ENCODE data around the gene NALCN. TPM values are rescaled to one million over a fixed set of nuclear protein-coding genes. Genes with fewer than 3 reads are reported as not detected.

Gene NALCN
- total and polyA plus RNA-seq, 7 experiments from 2014 or later: not detected

DNA sequence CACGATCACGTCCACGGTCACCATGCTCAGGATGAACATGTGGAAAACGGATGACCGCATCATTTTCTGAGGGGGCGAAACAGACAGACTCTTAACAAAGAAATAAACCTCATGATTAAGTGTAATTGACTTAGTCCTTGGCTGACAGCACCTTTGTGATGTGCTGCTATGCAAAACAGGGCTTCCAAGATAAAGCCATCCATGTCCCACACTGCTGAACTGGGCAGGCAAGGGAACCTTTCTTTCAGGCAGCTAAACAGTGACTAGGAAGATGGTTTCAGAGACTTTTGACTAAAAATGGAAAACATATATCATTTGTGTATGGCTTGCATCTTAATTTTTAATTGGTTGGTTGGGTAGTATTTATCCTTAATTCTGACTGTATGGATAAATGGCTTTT lies 157.8 kb downstream of the NALCN start:
- ChIA-PET POLR2A (no interaction called here), CTCF (no interaction called here)
- peaks cover 0 to 23% (median 5%) of the 10 kb centered on the region in 5 donors for H3K27me3 Mint-ChIP-seq
- Histone ChIP-seq H3K4me3 (ENCODE audit: low read length) (no peak overlapping the region), H3K4me1 (ENCODE audit: control insufficient read depth in 2 of 2, insufficient read depth in 2 of 2, low read length in 2 of 2) (no peaks in the 10 kb centered on the region), H3K36me3 (ENCODE audit: control insufficient read depth in 2 of 3, insufficient read depth in 3 of 3, low read length in 3 of 3) (no peaks in the 10 kb centered on the region), H3K27me3 (ENCODE audit: control insufficient read depth in 2 of 2, insufficient read depth in 2 of 2, low read length in 2 of 2) (no peaks in the 10 kb centered on the region), H3K27ac (ENCODE audit: low read depth, low read length) (no peak overlapping the region), H3K9me3 (ENCODE audit: control insufficient read depth in 2 of 3, low read length in 3 of 3) (no peaks in the 10 kb centered on the region)
- no peak for DNase-seq
- ATAC-seq: no peak
- no peaks in the 10 kb centered on the region for H3K36me3 Mint-ChIP-seq
- intact Hi-C loops (cut with micrococcal nuclease): no loop called here
- peaks cover 0 to 8% (median 0%) of the 10 kb centered on the region in 7 donors for H3K4me1 Mint-ChIP-seq
- H3K27ac Mint-ChIP-seq: no peak overlapping the region
- H3K9me3 Mint-ChIP-seq: peaks cover 0 to 6% (median 1%) of the 10 kb centered on the region in 11 donors
- no peak overlapping the region for H3K4me3 Mint-ChIP-seq

DNA sequence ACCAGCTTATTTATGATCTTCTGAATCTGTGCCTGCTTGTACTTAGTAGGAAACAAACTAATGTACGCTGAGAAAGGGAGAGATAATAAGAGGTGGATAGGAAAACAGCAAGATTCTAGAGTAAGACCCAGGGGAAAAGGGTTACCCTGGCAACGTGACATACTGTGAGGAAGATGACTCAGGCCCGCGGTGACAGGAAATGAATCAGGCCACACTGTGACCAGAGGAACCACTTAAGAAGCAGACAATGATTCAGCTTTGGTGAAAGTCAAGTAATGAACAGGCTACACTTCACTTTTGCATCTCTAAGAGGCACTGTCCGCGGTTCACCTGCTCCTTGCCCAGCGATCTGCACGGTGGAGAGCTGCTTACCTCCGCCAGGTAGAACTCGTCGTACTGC lies 158.2 kb downstream of the NALCN start:
- Histone ChIP-seq H3K9me3 (ENCODE audit: control insufficient read depth in 2 of 3, low read length in 3 of 3) (no peaks in the 10 kb centered on the region), H3K27ac (ENCODE audit: low read depth, low read length) (no peak overlapping the region), H3K4me3 (ENCODE audit: low read length) (no peak overlapping the region), H3K27me3 (ENCODE audit: control insufficient read depth in 2 of 2, insufficient read depth in 2 of 2, low read length in 2 of 2) (no peaks in the 10 kb centered on the region), H3K36me3 (ENCODE audit: control insufficient read depth in 2 of 3, insufficient read depth in 3 of 3, low read length in 3 of 3) (no peaks in the 10 kb centered on the region), H3K4me1 (ENCODE audit: control insufficient read depth in 2 of 2, insufficient read depth in 2 of 2, low read length in 2 of 2) (no peaks in the 10 kb centered on the region)
- peak overlapping the region in 1 of 10 donors; percentile 13 for H3K4me3 Mint-ChIP-seq
- peaks cover 0 to 6% (median 1%) of the 10 kb centered on the region in 11 donors for H3K9me3 Mint-ChIP-seq
- peaks cover 0 to 23% (median 5%) of the 10 kb centered on the region in 5 donors for H3K27me3 Mint-ChIP-seq
- peaks cover 0 to 8% (median 0%) of the 10 kb centered on the region in 7 donors for H3K4me1 Mint-ChIP-seq
- intact Hi-C loops (cut with micrococcal nuclease): no loop called here
- CTCF ChIA-PET: no interaction called here
- peak in 1 of 9 donors; percentile 55 for DNase-seq
- no peak overlapping the region for H3K27ac Mint-ChIP-seq
- no peaks in the 10 kb centered on the region for H3K36me3 Mint-ChIP-seq
- POLR2A ChIA-PET: no interaction called here
- peak; percentile 45 for ATAC-seq

DNA sequence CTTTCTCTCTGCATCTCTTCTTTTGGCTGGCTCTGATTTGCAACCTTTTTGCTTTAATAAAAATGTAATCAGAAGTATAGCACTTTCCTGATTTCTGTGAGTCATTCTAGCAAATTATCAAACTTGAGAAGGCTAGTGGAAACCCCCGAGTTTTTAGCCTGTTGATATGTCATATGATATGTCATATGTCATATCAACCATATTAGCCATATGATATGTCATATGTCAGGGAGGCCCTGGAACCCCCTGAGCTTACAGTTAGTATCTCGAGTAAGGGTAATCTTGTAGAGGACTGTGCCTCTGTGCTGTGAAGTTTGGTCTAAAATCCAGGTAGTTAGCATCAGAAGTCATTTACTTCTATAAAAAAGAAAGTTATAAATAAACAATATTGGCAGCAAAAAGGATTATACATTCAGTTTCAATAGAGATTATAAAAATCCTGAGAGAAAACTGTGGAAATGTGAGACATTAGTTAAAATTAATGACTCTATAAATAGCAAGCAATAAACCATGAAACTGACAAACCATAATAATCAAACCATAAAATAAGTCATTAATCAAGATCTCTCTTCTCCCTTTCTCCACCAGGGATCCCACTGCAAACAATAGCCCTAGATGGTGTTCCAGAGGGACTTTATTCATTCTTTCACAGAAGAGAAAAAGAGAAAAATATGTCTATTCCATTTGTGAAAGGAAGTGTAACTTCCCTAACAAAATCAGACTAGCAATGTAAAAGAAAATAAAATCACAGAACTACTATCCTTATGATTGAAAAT lies 167.4 kb downstream of the NALCN start:
- H3K4me1 Mint-ChIP-seq: peaks cover 6 to 19% (median 15%) of the 10 kb centered on the region in 7 donors
- peaks cover 0 to 10% (median 5%) of the 10 kb centered on the region in 11 donors for H3K9me3 Mint-ChIP-seq
- no peaks in the 10 kb centered on the region for H3K36me3 ChIP-seq (ENCODE audit: control insufficient read depth in 2 of 3, insufficient read depth in 3 of 3, low read length in 3 of 3)
- no peak overlapping the region for H3K27ac Mint-ChIP-seq
- no peak overlapping the region for H3K27ac ChIP-seq (ENCODE audit: low read depth, low read length)
- peaks cover 0 to 4% (median 0%) of the 10 kb centered on the region in 3 experiments for H3K9me3 ChIP-seq (ENCODE audit: control insufficient read depth in 2 of 3, low read length in 3 of 3)
- H3K4me3 Mint-ChIP-seq: no peak overlapping the region
- ChIA-PET POLR2A (no interaction called here), CTCF (no interaction called here)
- DNase-seq (no peak), ATAC-seq (no peak)
- no peak overlapping the region for H3K4me3 ChIP-seq (ENCODE audit: low read length)
- intact Hi-C loops (cut with micrococcal nuclease): no loop called here
- H3K4me1 ChIP-seq (ENCODE audit: control insufficient read depth in 2 of 2, insufficient read depth in 2 of 2, low read length in 2 of 2): no peaks in the 10 kb centered on the region
- no peaks in the 10 kb centered on the region for H3K36me3 Mint-ChIP-seq
- no peaks in the 10 kb centered on the region for H3K27me3 ChIP-seq (ENCODE audit: control insufficient read depth in 2 of 2, insufficient read depth in 2 of 2, low read length in 2 of 2)
- peaks cover 0 to 8% (median 3%) of the 10 kb centered on the region in 5 donors for H3K27me3 Mint-ChIP-seq

DNA sequence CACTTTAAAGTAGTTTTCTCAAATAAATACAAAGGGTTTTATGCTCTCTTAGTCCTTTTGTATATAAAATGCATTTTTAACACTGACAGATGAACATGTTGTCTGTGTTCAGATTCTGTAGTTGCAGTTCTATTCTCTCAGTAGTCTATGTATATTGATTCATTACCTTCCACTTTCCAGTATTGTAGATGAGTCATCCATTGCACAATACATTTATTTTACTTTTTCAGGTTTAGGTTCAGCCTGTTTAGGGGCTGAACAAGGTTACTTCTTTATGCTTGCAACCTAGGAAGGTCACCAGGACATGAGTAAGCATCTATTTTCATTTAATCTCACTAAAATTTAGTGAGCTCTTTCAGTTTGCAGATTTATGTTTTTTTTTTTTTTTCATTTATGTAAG lies 173.6 kb downstream of the NALCN start:
- ChIA-PET CTCF (interaction anchor here (0.5 kb wide), 1 partner anchor 59 kb away, joined by 3 read pairs; no protein-coding TSS in a partner anchor), POLR2A (no interaction called here)
- Mint-ChIP-seq H3K27ac (no peak overlapping the region), H3K9me3 (no peaks in the 10 kb centered on the region), H3K4me3 (no peak overlapping the region), H3K36me3 (no peaks in the 10 kb centered on the region), H3K27me3 (peaks cover 0 to 5% (median 0%) of the 10 kb centered on the region in 5 donors), H3K4me1 (peaks cover 4 to 19% (median 15%) of the 10 kb centered on the region in 7 donors)
- Histone ChIP-seq H3K36me3 (ENCODE audit: control insufficient read depth in 2 of 3, insufficient read depth in 3 of 3, low read length in 3 of 3) (no peaks in the 10 kb centered on the region), H3K27ac (ENCODE audit: low read depth, low read length) (no peak overlapping the region), H3K4me3 (ENCODE audit: low read length) (no peak overlapping the region), H3K9me3 (ENCODE audit: control insufficient read depth in 2 of 3, low read length in 3 of 3) (no peaks in the 10 kb centered on the region), H3K27me3 (ENCODE audit: control insufficient read depth in 2 of 2, insufficient read depth in 2 of 2, low read length in 2 of 2) (no peaks in the 10 kb centered on the region), H3K4me1 (ENCODE audit: control insufficient read depth in 2 of 2, insufficient read depth in 2 of 2, low read length in 2 of 2) (no peaks in the 10 kb centered on the region)
- DNase-seq (no peak), ATAC-seq (no peak)
- intact Hi-C loops (cut with micrococcal nuclease): no loop called here

DNA sequence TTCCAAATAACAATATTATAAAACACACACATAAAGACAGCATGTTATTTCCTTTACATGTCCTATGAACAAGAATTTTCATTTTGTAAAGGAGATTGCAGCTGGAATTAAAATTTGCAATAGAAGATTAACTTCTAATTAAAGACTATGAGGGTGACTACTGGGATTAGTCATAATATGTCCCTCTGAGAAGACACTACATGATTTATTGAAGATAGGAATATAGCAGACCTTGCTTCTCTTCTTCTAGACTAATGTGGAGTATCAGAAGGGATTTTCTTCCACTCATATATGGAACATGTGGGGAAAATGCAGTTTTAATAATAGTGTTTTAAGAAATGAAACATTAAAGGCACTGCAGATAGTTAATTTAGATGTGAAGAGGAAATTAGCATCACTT lies 177.8 kb downstream of the NALCN start:
- no peaks in the 10 kb centered on the region for H3K9me3 Mint-ChIP-seq
- no peaks in the 10 kb centered on the region for H3K4me1 ChIP-seq (ENCODE audit: control insufficient read depth in 2 of 2, insufficient read depth in 2 of 2, low read length in 2 of 2)
- no peak overlapping the region for H3K4me3 Mint-ChIP-seq
- intact Hi-C loops (cut with micrococcal nuclease): no loop called here
- H3K27me3 Mint-ChIP-seq: peaks cover 0 to 3% (median 0%) of the 10 kb centered on the region in 5 donors
- CTCF ChIA-PET: no interaction called here
- no peaks in the 10 kb centered on the region for H3K36me3 ChIP-seq (ENCODE audit: control insufficient read depth in 2 of 3, insufficient read depth in 3 of 3, low read length in 3 of 3)
- DNase-seq: no peak
- H3K36me3 Mint-ChIP-seq: no peaks in the 10 kb centered on the region
- H3K9me3 ChIP-seq (ENCODE audit: control insufficient read depth in 2 of 3, low read length in 3 of 3): no peaks in the 10 kb centered on the region
- no peaks in the 10 kb centered on the region for H3K27me3 ChIP-seq (ENCODE audit: control insufficient read depth in 2 of 2, insufficient read depth in 2 of 2, low read length in 2 of 2)
- H3K27ac ChIP-seq (ENCODE audit: low read depth, low read length): no peak overlapping the region
- no peak for ATAC-seq
- H3K4me1 Mint-ChIP-seq: no peaks in the 10 kb centered on the region
- POLR2A ChIA-PET: no interaction called here
- H3K27ac Mint-ChIP-seq: no peak overlapping the region
- no peak overlapping the region for H3K4me3 ChIP-seq (ENCODE audit: low read length)

DNA sequence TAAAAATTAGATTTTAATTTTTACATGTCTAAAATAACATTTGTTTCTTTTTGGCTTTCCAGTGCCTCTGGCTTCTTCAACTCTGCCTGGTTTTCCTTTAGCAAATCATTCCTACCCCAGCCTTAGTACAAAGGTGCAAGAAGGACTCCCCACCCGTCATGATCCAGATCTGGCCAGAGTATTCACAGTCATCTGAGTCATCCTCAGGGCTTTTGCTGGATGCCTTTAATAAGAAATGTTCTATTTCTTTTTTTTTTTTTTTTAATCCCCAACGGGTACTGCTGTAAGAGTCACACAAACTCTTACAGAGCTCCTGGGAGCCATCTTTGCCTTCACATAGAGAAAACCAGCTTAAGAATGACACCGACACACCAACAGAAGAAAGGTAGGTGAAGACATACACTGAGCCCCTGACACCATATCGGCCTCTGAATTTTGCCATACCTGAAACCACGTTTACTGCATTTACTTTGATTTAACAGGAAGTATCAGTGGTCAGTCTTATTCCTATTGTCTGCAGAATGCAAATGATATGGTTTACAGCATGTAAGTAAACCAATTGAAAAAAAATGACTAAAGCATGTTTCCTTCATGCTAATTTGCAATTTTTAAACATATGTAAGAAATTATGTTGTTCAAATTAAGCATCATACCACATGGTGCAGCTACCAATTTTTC lies 184.4 kb downstream of the NALCN start:
- H3K36me3 Mint-ChIP-seq: no peaks in the 10 kb centered on the region
- Histone ChIP-seq H3K4me3 (ENCODE audit: low read length) (no peak overlapping the region), H3K9me3 (ENCODE audit: control insufficient read depth in 2 of 3, low read length in 3 of 3) (no peaks in the 10 kb centered on the region), H3K27ac (ENCODE audit: low read depth, low read length) (no peak overlapping the region), H3K27me3 (ENCODE audit: control insufficient read depth in 2 of 2, insufficient read depth in 2 of 2, low read length in 2 of 2) (no peaks in the 10 kb centered on the region), H3K4me1 (ENCODE audit: control insufficient read depth in 2 of 2, insufficient read depth in 2 of 2, low read length in 2 of 2) (no peaks in the 10 kb centered on the region), H3K36me3 (ENCODE audit: control insufficient read depth in 2 of 3, insufficient read depth in 3 of 3, low read length in 3 of 3) (no peaks in the 10 kb centered on the region)
- peaks cover 0 to 9% (median 0%) of the 10 kb centered on the region in 5 donors for H3K27me3 Mint-ChIP-seq
- ATAC-seq: no peak
- POLR2A ChIA-PET: no interaction called here
- CTCF ChIA-PET: no interaction called here
- no peak overlapping the region for H3K27ac Mint-ChIP-seq
- peaks cover 0 to 10% (median 0%) of the 10 kb centered on the region in 11 donors for H3K9me3 Mint-ChIP-seq
- no peaks in the 10 kb centered on the region for H3K4me1 Mint-ChIP-seq
- no peak for DNase-seq
- no peak overlapping the region for H3K4me3 Mint-ChIP-seq
- intact Hi-C loops (cut with micrococcal nuclease): no loop called here

Data from naive thymus-derived CD4-positive, alpha-beta T cell (primary cell).